Activated T-helper 17 cell treated with anti-CD3 and anti-CD28 coated beads, Interleukin-2, amount 50 U/mL, for 72 hours (primary cell): ENCODE measurements around the gene ALG11. TPM values are rescaled to one million over a fixed set of nuclear protein-coding genes. Genes with fewer than 3 reads are reported as not detected.
A peak's percentile ranks its signal among the peaks of the same experiment; 100 is the strongest.

Experiments used
- ATAC-seq: fragments of 150-1000 bp; cut with Tn5 transposase; replicated peaks from 2 replicates; pipeline ENCODE4 v1.10.0; 2021; ENCODE audit warnings: mild to moderate bottlenecking, moderate library complexity
- H3K27ac Mint-ChIP-seq: one replicate; pipeline ENCODE4 v1.8.0; 2022; ENCODE audit warnings: mixed read lengths
- H3K27me3 Mint-ChIP-seq: one replicate; pipeline ENCODE4 v1.8.0; 2022; ENCODE audit warnings: mixed read lengths
- H3K36me3 Mint-ChIP-seq: one replicate; pipeline ENCODE4 v1.8.0; 2022; ENCODE audit warnings: low read depth, mild to moderate bottlenecking, mixed read lengths
- H3K4me1 Mint-ChIP-seq: one replicate; pipeline ENCODE4 v1.8.0; 2022; ENCODE audit warnings: mixed read lengths
- H3K4me3 Mint-ChIP-seq: one replicate; pipeline ENCODE4 v1.8.0; 2022; ENCODE audit warnings: mild to moderate bottlenecking, mixed read lengths
- H3K9me3 Mint-ChIP-seq: one replicate; pipeline ENCODE4 v1.8.0; 2022; ENCODE audit warnings: mixed read lengths
- total RNA-seq, 2 donors: library from RNA; stranded (reverse); gene quantifications; one replicate each; pipeline ENCODE4 v1.2.3, GENCODE V29; 2022

Gene ALG11
- total RNA-seq, 2 donors from 2014 or later: 18.2 to 24.4 TPM

- Mint-ChIP-seq H3K27me3 (peaks cover 8% of the 10 kb centered on the region), H3K36me3 (no peaks in the 10 kb centered on the region), H3K4me3 (no peak overlapping the region), H3K4me1 (peaks cover 5% of the 10 kb centered on the region), H3K9me3 (no peaks in the 10 kb centered on the region), H3K27ac (no peak overlapping the region)
- no peak for ATAC-seq
Observed at GRCh38 chr13:52004511-52005170, 7.6 kb upstream of the ALG11 start.

GRCh38 chr13:52005841-52006522 is 6.2 kb upstream of the ALG11 start:
- H3K36me3 Mint-ChIP-seq: no peaks in the 10 kb centered on the region
- ATAC-seq: no peak
- H3K27me3 Mint-ChIP-seq: peaks cover 14% of the 10 kb centered on the region
- no peak overlapping the region for H3K4me3 Mint-ChIP-seq
- H3K27ac Mint-ChIP-seq: no peak overlapping the region
- H3K9me3 Mint-ChIP-seq: no peaks in the 10 kb centered on the region
- peaks cover 7% of the 10 kb centered on the region for H3K4me1 Mint-ChIP-seq

GRCh38 chr13:52006523-52007245 is 5.5 kb upstream of the ALG11 start:
- Mint-ChIP-seq H3K9me3 (no peaks in the 10 kb centered on the region), H3K27me3 (peaks cover 17% of the 10 kb centered on the region)

GRCh38 chr13:52009946-52010345 is 2.3 kb upstream of the ALG11 start:
- H3K4me1 Mint-ChIP-seq: peaks cover 5% of the 10 kb centered on the region
- peak overlapping the region; percentile 96 for H3K4me3 Mint-ChIP-seq
- ATAC-seq: no peak
- no peaks in the 10 kb centered on the region for H3K9me3 Mint-ChIP-seq
- peaks cover 17% of the 10 kb centered on the region for H3K27me3 Mint-ChIP-seq
- H3K36me3 Mint-ChIP-seq: no peaks in the 10 kb centered on the region
- no peak overlapping the region for H3K27ac Mint-ChIP-seq

More at GRCh38 chr13:52006523-52007245, 5.5 kb upstream of the ALG11 start:
- no peak overlapping the region for H3K4me3 Mint-ChIP-seq
- no peak for ATAC-seq
- no peaks in the 10 kb centered on the region for H3K36me3 Mint-ChIP-seq
- H3K27ac Mint-ChIP-seq: no peak overlapping the region
- H3K4me1 Mint-ChIP-seq: peaks cover 5% of the 10 kb centered on the region

- peak within 1 kb of the TSS; percentile 96 for H3K4me3 Mint-ChIP-seq
- peaks cover 6% of the 10 kb centered on the region for H3K36me3 Mint-ChIP-seq
- peaks cover 9% of the 10 kb centered on the region for H3K4me1 Mint-ChIP-seq
- no peaks in the 10 kb centered on the region for H3K9me3 Mint-ChIP-seq
- H3K27ac Mint-ChIP-seq: peak within 1 kb of the TSS; percentile 91
- H3K27me3 Mint-ChIP-seq: peaks cover 17% of the 10 kb centered on the region
- ATAC-seq: no peak
Observed at GRCh38 chr13:52010890-52011631, 1.1 kb upstream of the ALG11 start, which contains the start of gene ATP7B. Gene ATP7B (minus strand): TSS chr13:52011450. CDS start chr13:52011337, 113 bp downstream.

- Mint-ChIP-seq H3K4me3 (peak overlapping the region; percentile 96), H3K36me3 (peaks cover 13% of the 10 kb centered on the region), H3K27ac (peak overlapping the region; percentile 91), H3K27me3 (peaks cover 17% of the 10 kb centered on the region), H3K4me1 (peaks cover 9% of the 10 kb centered on the region), H3K9me3 (no peaks in the 10 kb centered on the region)
- no peak for ATAC-seq
Observed at GRCh38 chr13:52012512-52012836, 276 bp downstream of the ALG11 start.

GRCh38 chr13:52016296-52016695 is 4.1 kb downstream of the ALG11 start:
- no peak for ATAC-seq
- peaks cover 15% of the 10 kb centered on the region for H3K4me1 Mint-ChIP-seq
- H3K27me3 Mint-ChIP-seq: no peaks in the 10 kb centered on the region
- H3K9me3 Mint-ChIP-seq: no peaks in the 10 kb centered on the region
- H3K4me3 Mint-ChIP-seq: no peak overlapping the region
- peaks cover 49% of the 10 kb centered on the region for H3K36me3 Mint-ChIP-seq
- H3K27ac Mint-ChIP-seq: no peak overlapping the region

- Mint-ChIP-seq H3K36me3 (peaks cover 88% of the 10 kb centered on the region), H3K27ac (peak overlapping the region; percentile 4), H3K27me3 (no peaks in the 10 kb centered on the region), H3K9me3 (no peaks in the 10 kb centered on the region), H3K4me3 (no peak overlapping the region), H3K4me1 (peaks cover 15% of the 10 kb centered on the region)
- no peak for ATAC-seq
Observed at GRCh38 chr13:52020191-52020590, 8.0 kb downstream of the ALG11 start.

GRCh38 chr13:52022356-52022755 is 10.2 kb downstream of the ALG11 start:
- H3K36me3 Mint-ChIP-seq: peaks cover 98% of the 10 kb centered on the region
- no peaks in the 10 kb centered on the region for H3K9me3 Mint-ChIP-seq
- H3K27me3 Mint-ChIP-seq: no peaks in the 10 kb centered on the region
- H3K4me1 Mint-ChIP-seq: peaks cover 16% of the 10 kb centered on the region
- no peak for ATAC-seq
- H3K27ac Mint-ChIP-seq: no peak overlapping the region
- H3K4me3 Mint-ChIP-seq: no peak overlapping the region

GRCh38 chr13:52024481-52024880 is 12.3 kb downstream of the ALG11 start, which contains the start of gene UTP14C:
Gene UTP14C (plus strand): TSS chr13:52024691. CDS start chr13:52028805, 4,114 bp downstream.
- no peak for ATAC-seq
- Mint-ChIP-seq H3K4me1 (peaks cover 20% of the 10 kb centered on the region), H3K27ac (no peak within 1 kb of the TSS), H3K27me3 (no peaks in the 10 kb centered on the region), H3K36me3 (peaks cover 98% of the 10 kb centered on the region), H3K9me3 (peaks cover 4% of the 10 kb centered on the region), H3K4me3 (no peak within 1 kb of the TSS)

GRCh38 chr13:52025475-52026245 is 13.5 kb downstream of the ALG11 start:
- peaks cover 5% of the 10 kb centered on the region for H3K9me3 Mint-ChIP-seq
- no peaks in the 10 kb centered on the region for H3K27me3 Mint-ChIP-seq
- ATAC-seq: no peak
- H3K36me3 Mint-ChIP-seq: peaks cover 93% of the 10 kb centered on the region
- peaks cover 10% of the 10 kb centered on the region for H3K4me1 Mint-ChIP-seq
- H3K27ac Mint-ChIP-seq: no peak overlapping the region
- no peak overlapping the region for H3K4me3 Mint-ChIP-seq

GRCh38 chr13:52026246-52026626 is 14.0 kb downstream of the ALG11 start:
- H3K9me3 Mint-ChIP-seq: peaks cover 5% of the 10 kb centered on the region

GRCh38 chr13:52027832-52028231 is 15.6 kb downstream of the ALG11 start:
- Mint-ChIP-seq H3K27me3 (no peaks in the 10 kb centered on the region), H3K27ac (no peak overlapping the region), H3K4me1 (peaks cover 9% of the 10 kb centered on the region), H3K9me3 (peaks cover 5% of the 10 kb centered on the region), H3K4me3 (no peak overlapping the region), H3K36me3 (peaks cover 71% of the 10 kb centered on the region)
- no peak for ATAC-seq

More at GRCh38 chr13:52026246-52026626, 14.0 kb downstream of the ALG11 start:
- Mint-ChIP-seq H3K27ac (peak overlapping the region; percentile 7), H3K36me3 (peaks cover 87% of the 10 kb centered on the region), H3K27me3 (no peaks in the 10 kb centered on the region), H3K4me1 (peaks cover 9% of the 10 kb centered on the region), H3K4me3 (no peak overlapping the region)
- no peak for ATAC-seq
